PC-9 (cell line): ENCODE results near the gene TMEFF1. TPM values are rescaled to one million over a fixed set of nuclear protein-coding genes. Genes with fewer than 3 reads are reported as not detected.

ENCODE experiments used
- BruUV-seq: library from RNA; stranded (reverse); fragments of 400-500 nt; replicated peaks from 2 replicates; lab custom pipeline; 2021; lab: Mats Ljungman, UMichigan
- CTCF ChIA-PET: fragments of 300-600 bp; sonication (Branson Sonifier 250); formaldehyde crosslinking; loops from one replicate; lab custom pipeline; 2022; ENCODE audit warnings: antibody characterized with exemption; lab: Charles Lee
- POLR2A ChIA-PET: fragments of 300-600 bp; sonication (Branson Sonifier 250); formaldehyde crosslinking; loops from one replicate; lab custom pipeline; 2022; ENCODE audit warnings: antibody characterized with exemption; ENCODE audit not compliant: unreplicated experiment; lab: Charles Lee
- DNase-seq, 2 experiments: peaks; one replicate each; pipeline versions ENCODE4 v3.0.0 to v3.0.0-alpha.2; 2015 to 2022; ENCODE audit warnings: mixed read lengths in 1 of 2
- H2AFZ ChIP-seq: fragments of 200-600 bp; sonication (generic); 2 replicates; pipeline ENCODE4 v1.8.1; 2017; ENCODE audit warnings: antibody characterized with exemption
- H3F3A ChIP-seq: fragments of 200-600 bp; sonication (generic); 2 replicates; pipeline ENCODE4 v1.8.1; 2017; ENCODE audit warnings: antibody characterized with exemption, mild to moderate bottlenecking, low read depth; ENCODE audit not compliant: insufficient read depth
- H3K27ac ChIP-seq: fragments of 200-600 bp; sonication (generic); 2 replicates; pipeline ENCODE4 v1.6.1; 2016; ENCODE audit warnings: mixed run types
- H3K27me3 ChIP-seq: fragments of 200-600 bp; sonication (generic); 2 replicates; pipeline ENCODE4 v1.6.1; 2016; ENCODE audit warnings: low read depth, mixed run types; ENCODE audit not compliant: insufficient read depth
- H3K36me3 ChIP-seq: fragments of 200-600 bp; sonication (generic); 2 replicates; pipeline ENCODE4 v1.6.1; 2016; ENCODE audit warnings: low read depth, mixed run types
- H3K4me1 ChIP-seq: fragments of 200-600 bp; sonication (generic); replicated peaks from 2 replicates; pipeline ENCODE4 v1.6.1; 2016; ENCODE audit warnings: mixed run types; ENCODE audit not compliant: insufficient read depth
- H3K4me2 ChIP-seq: fragments of 200-600 bp; sonication (generic); 2 replicates; pipeline ENCODE4 v1.6.1; 2017; ENCODE audit warnings: mixed run types
- H3K4me3 ChIP-seq: fragments of 200-600 bp; sonication (generic); 2 replicates; pipeline ENCODE4 v1.6.1; 2016; ENCODE audit warnings: mixed run types
- H3K79me2 ChIP-seq: fragments of 200-600 bp; sonication (generic); 2 replicates; pipeline ENCODE4 v1.6.1; 2017; ENCODE audit warnings: low read depth, mixed run types
- H3K9me2 ChIP-seq: fragments of 200-600 bp; sonication (generic); 2 replicates; pipeline ENCODE4 v1.8.1; 2017; ENCODE audit warnings: mild to moderate bottlenecking; ENCODE audit not compliant: insufficient read depth
- H3K9me3 ChIP-seq: fragments of 200-600 bp; sonication (generic); 2 replicates; pipeline ENCODE4 v1.8.1; 2016; ENCODE audit warnings: low read depth; ENCODE audit not compliant: insufficient read depth
- H4K20me1 ChIP-seq: fragments of 200-600 bp; sonication (generic); 2 replicates; pipeline ENCODE4 v1.8.1; 2017; ENCODE audit not compliant: insufficient read depth
- CTCF ChIP-seq: fragments of 200-600 bp; sonication (generic); conservative IDR thresholded peaks from 2 replicates; pipeline ENCODE4 v1.6.1; 2017; ENCODE audit warnings: mixed run types, antibody characterized with exemption, mild to moderate bottlenecking, moderate library complexity
- EZH2 ChIP-seq: fragments of 200-600 bp; sonication (generic); IDR thresholded peaks from 2 replicates; pipeline ENCODE4 v1.8.0; 2017; ENCODE audit warnings: antibody characterized with exemption, low read depth
- intact Hi-C: fragments of 100-400 bp; cut with micrococcal nuclease; formaldehyde crosslinking; loops from one replicate; pipeline ENCODE4 v1.10.0; 2022; ENCODE audit not compliant: unreplicated experiment
- total RNA-seq: library from RNA; stranded (reverse); gene quantifications from 2 replicates; pipeline ENCODE4 v1.2.3, GENCODE V29; 2021

The TMEFF1 gene
- total RNA-seq, 1 experiment from 2014 or later: 1.1 TPM

GRCh38 chr9:100584951-100585350 is 112.0 kb downstream of the TMEFF1 start:
- no peak overlapping the region for H2AFZ ChIP-seq
- H3K4me2 ChIP-seq: no peak overlapping the region
- TF ChIP-seq CTCF (no peak), EZH2 (no peak)
- no peak overlapping the region for H3K4me3 ChIP-seq
- no peak overlapping the region for H3K27ac ChIP-seq
- no peaks in the 10 kb centered on the region for H3K27me3 ChIP-seq
- H3K9me3 ChIP-seq: 0 out of 2 replicates have a peak, but pooled peaks cover 5% of the 10 kb centered on the region
- POLR2A ChIA-PET: no interaction called here
- intact Hi-C loops: no loop called here
- peaks cover 12% of the 10 kb centered on the region; the same call in 1 of the 2 replicates for H3F3A ChIP-seq
- H3K4me1 ChIP-seq: peaks cover 15% of the 10 kb centered on the region
- no peak for DNase-seq
- H3K79me2 ChIP-seq: no peaks in the 10 kb centered on the region
- CTCF ChIA-PET: no interaction called here
- H4K20me1 ChIP-seq: no peaks in the 10 kb centered on the region
- H3K36me3 ChIP-seq: no peaks in the 10 kb centered on the region
- H3K9me2 ChIP-seq: no peaks in the 10 kb centered on the region
- BruUV-seq: no TSS peak

GRCh38 chr9:100586093-100586492 is 113.1 kb downstream of the TMEFF1 start:
- H3K4me3 ChIP-seq: no peak overlapping the region
- ChIA-PET CTCF (interaction anchor here (0.5 to 1.1 kb wide), 2 partner anchors 80 to 363 kb away, joined by 3 read pairs; no protein-coding TSS in a partner anchor), POLR2A (interaction anchor here (0.6 kb wide), 1 partner anchor 82 kb away, joined by 3 read pairs; no protein-coding TSS in a partner anchor)
- intact Hi-C loops: loop anchor here (2.0 kb wide), 1 partner anchor 69 kb away; no protein-coding TSS in a partner anchor
- H3K4me2 ChIP-seq: no peak overlapping the region
- peaks cover 15% of the 10 kb centered on the region for H3K4me1 ChIP-seq
- H3K27ac ChIP-seq: no peak overlapping the region
- 0 out of 2 replicates have a peak, but pooled peaks cover 5% of the 10 kb centered on the region for H3K9me3 ChIP-seq
- peak in 1 of 2 experiments; percentile 54 for DNase-seq
- H3K79me2 ChIP-seq: no peaks in the 10 kb centered on the region
- H3F3A ChIP-seq: peaks cover 12% of the 10 kb centered on the region; the same call in 1 of the 2 replicates
- no peaks in the 10 kb centered on the region for H3K36me3 ChIP-seq
- H4K20me1 ChIP-seq: no peaks in the 10 kb centered on the region
- no TSS peak for BruUV-seq
- H2AFZ ChIP-seq: no peak overlapping the region
- no peaks in the 10 kb centered on the region for H3K9me2 ChIP-seq
- H3K27me3 ChIP-seq: no peaks in the 10 kb centered on the region
- TF ChIP-seq EZH2 (no peak), CTCF (no peak)

- no peak for TF ChIP-seq CTCF
- H4K20me1 ChIP-seq: no peaks in the 10 kb centered on the region
- ChIA-PET CTCF (no interaction called here), POLR2A (interaction anchor here (0.6 kb wide), 1 partner anchor 176 kb away, joined by 6 read pairs; no protein-coding TSS in a partner anchor)
- 0 out of 2 replicates have a peak, but pooled peaks cover 5% of the 10 kb centered on the region for H3K9me3 ChIP-seq
- H3K36me3 ChIP-seq: no peaks in the 10 kb centered on the region
- BruUV-seq: no TSS peak
- H3K79me2 ChIP-seq: no peaks in the 10 kb centered on the region
- H3K4me3 ChIP-seq: no peak overlapping the region
- peaks cover 12% of the 10 kb centered on the region; the same call in 1 of the 2 replicates for H3F3A ChIP-seq
- H2AFZ ChIP-seq: peak overlapping the region; percentile 60
- H3K27ac ChIP-seq: no peak overlapping the region
- intact Hi-C loops: loop anchor here (2.0 kb wide), 1 partner anchor 71 kb away; no protein-coding TSS in a partner anchor
- H3K4me1 ChIP-seq: peaks cover 15% of the 10 kb centered on the region
- peak; percentile 65 to 68 for DNase-seq
- H3K27me3 ChIP-seq: no peaks in the 10 kb centered on the region
- peak overlapping the region; percentile 32 for H3K4me2 ChIP-seq
- no peaks in the 10 kb centered on the region for H3K9me2 ChIP-seq
Observed at GRCh38 chr9:100587375-100587774, 114.4 kb downstream of the TMEFF1 start.
